HG03025 (cell line): ENCODE data around the gene SIK2.

Experiments
- ATAC-seq: cut with Tn5 transposase; IDR thresholded peaks from one replicate; pipeline ENCODE4 v1.9.1; 2021; ENCODE audit warnings: mild to moderate bottlenecking, moderate library complexity; ENCODE audit not compliant: unreplicated experiment, low FRiP score

The SIK2 gene

GRCh38 chr11:111776398-111777093, 174.3 kb downstream of the SIK2 start:
- ATAC-seq = peak; percentile 94

- ATAC-seq = no peak
Observed at GRCh38 chr11:111777094-111778046, 175.1 kb downstream of the SIK2 start.

GRCh38 chr11:111778047-111778558, 175.9 kb downstream of the SIK2 start:
- no peak for ATAC-seq

GRCh38 chr11:111779118-111779517, 176.9 kb downstream of the SIK2 start:
- ATAC-seq = no peak
